ENCODE measurements around the gene RAB31. TPM values are rescaled to one million over a fixed set of nuclear protein-coding genes. Genes with fewer than 3 reads are reported as not detected.

RAB31 gene
- total and polyA plus RNA-seq, 12 donors, result 46.6 to 365 (median 136) TPM

- DNase-seq, result no peak
- no peak for TF ChIP-seq CTCF (IDR thresholded peaks at IDR 0.05)
- no peak for TF ChIP-seq POLR2A (IDR thresholded peaks at IDR 0.05)
- 90 to 95% (median 95%) methylated on average over 6 to 8 of the region's 8 CpGs for WGBS, 4 donors
- no peaks in the 10 kb centered on the region for H3K36me3 ChIP-seq (replicated peaks in 1 of 2)
- intact Hi-C loops (cut with DNase I), result no loop called here
- no peaks in the 10 kb centered on the region for H3K27me3 ChIP-seq
- H3K27ac ChIP-seq, result no peak within 1 kb of the TSS
- H3K4me3 ChIP-seq, result no peak within 1 kb of the TSS
- no peaks in the 10 kb centered on the region for H3K9me3 ChIP-seq (replicated peaks in 1 of 3)
- peaks cover 0 to 6% of the 10 kb centered on the region in 2 donors for H3K4me1 ChIP-seq (replicated peaks in 1 of 2)
Measured at GRCh38 chr18:9885170-9886004, 177.3 kb downstream of the RAB31 start, which contains the start of gene TXNDC2. Gene TXNDC2, plus strand, starts transcription at chr18:9885973. Its CDS starts 708 bp downstream, at chr18:9886681.

- no peaks in the 10 kb centered on the region for H3K4me1 ChIP-seq (replicated peaks in 1 of 2)
- WGBS, 4 donors, result 92 to 97% (median 95%) methylated on average over 3 of the region's 3 CpGs
- no peaks in the 10 kb centered on the region for H3K27me3 ChIP-seq
- H3K4me3 ChIP-seq, result no peak overlapping the region
- no peaks in the 10 kb centered on the region for H3K9me3 ChIP-seq (replicated peaks in 1 of 3)
- H3K36me3 ChIP-seq (replicated peaks in 1 of 2), result no peaks in the 10 kb centered on the region
- H3K27ac ChIP-seq, result no peak overlapping the region
- intact Hi-C loops (cut with DNase I), result no loop called here
- TF ChIP-seq CTCF (IDR thresholded peaks at IDR 0.05), result no peak
- DNase-seq, result no peak
Measured at GRCh38 chr18:9886005-9886348, 177.9 kb downstream of the RAB31 start.

GRCh38 chr18:9887992-9888391 lies 179.9 kb downstream of the RAB31 start:
- Histone ChIP-seq H3K4me3 (no peak overlapping the region), H3K27me3 (no peaks in the 10 kb centered on the region), H3K27ac (no peak overlapping the region), H3K4me1 (replicated peaks in 1 of 2) (no peaks in the 10 kb centered on the region), H3K36me3 (replicated peaks in 1 of 2) (no peaks in the 10 kb centered on the region), H3K9me3 (replicated peaks in 1 of 3) (no peaks in the 10 kb centered on the region)
- no peak for DNase-seq
- TF ChIP-seq POLR2A (IDR thresholded peaks at IDR 0.05), result no peak
- TF ChIP-seq CTCF (IDR thresholded peaks at IDR 0.05), result no peak
- 95 to 97% (median 97%) methylated on average over 5 of the region's 5 CpGs for WGBS, 4 donors
- intact Hi-C loops (cut with DNase I), result no loop called here

- TF ChIP-seq CTCF (IDR thresholded peaks at IDR 0.05) (no peak), POLR2A (IDR thresholded peaks at IDR 0.05) (no peak)
- no peak for DNase-seq
- H3K36me3 ChIP-seq (replicated peaks in 1 of 2), result no peaks in the 10 kb centered on the region
- intact Hi-C loops (cut with DNase I), result no loop called here
- no peaks in the 10 kb centered on the region for H3K27me3 ChIP-seq
- no peak overlapping the region for H3K27ac ChIP-seq
- no peak overlapping the region for H3K4me3 ChIP-seq
- no peaks in the 10 kb centered on the region for H3K4me1 ChIP-seq (replicated peaks in 1 of 2)
- H3K9me3 ChIP-seq (replicated peaks in 1 of 3), result no peaks in the 10 kb centered on the region
- 79 to 86% (median 84%) methylated on average over 5 of the region's 5 CpGs for WGBS, 4 donors
Measured at GRCh38 chr18:9890196-9890595, 182.1 kb downstream of the RAB31 start.
